Colonic mucosa (tissue), 4 donors: ENCODE data around the gene AGAP4. TPM values are rescaled to one million over a fixed set of nuclear protein-coding genes. Genes with fewer than 3 reads are reported as not detected.
"Not testable (repeated sequence)": the region's sequence is repeated elsewhere in the genome, so short reads cannot be mapped to it uniquely, and the experiment has no call there.

Source experiments
- DNase-seq: peaks from one replicate; pipeline ENCODE4 v3.0.0-alpha.2; 2020
- H3K27ac ChIP-seq: fragments of 200-600 bp; one replicate; pipeline ENCODE4 v1.8.0; 2021
- H3K27me3 ChIP-seq: fragments of 200-600 bp; one replicate; pipeline ENCODE4 v1.8.0; 2021
- H3K36me3 ChIP-seq: fragments of 200-600 bp; one replicate; pipeline ENCODE4 v1.8.0; 2021
- H3K4me1 ChIP-seq: fragments of 200-600 bp; one replicate; pipeline ENCODE4 v1.8.0; 2021; ENCODE audit warnings: mild to moderate bottlenecking
- H3K4me3 ChIP-seq: fragments of 200-600 bp; one replicate; pipeline ENCODE4 v1.8.0; 2021
- H3K9ac ChIP-seq, 2 donors: one replicate each; pipeline ENCODE4 v1.7.0; 2013; ENCODE audit warnings: control low read depth in 2 of 2, low read depth in 2 of 2, low read length in 2 of 2
- H3K9me3 ChIP-seq: fragments of 200-600 bp; one replicate; pipeline ENCODE4 v1.8.0; 2021
- CTCF ChIP-seq: fragments of 200-600 bp; IDR thresholded peaks from one replicate; pipeline ENCODE4 v1.8.0; 2022; ENCODE audit warnings: antibody characterized with exemption, mild to moderate bottlenecking
- intact Hi-C: fragments of 100-400 bp; cut with DNase I; formaldehyde crosslinking; loops from one replicate; pipeline ENCODE4 v1.14.1; 2022
- total RNA-seq, 2 donors: library from RNA; stranded (reverse); fragmentation: NEBNext Ultra II Directional in 1 of 2; extraction: Animal tissue kit (Norgen Biotek cat#: 25700) in 1 of 2; gene quantifications; one replicate each; pipeline ENCODE4 v1.2.1, GENCODE V29; 2021
- donor health status: healthy.
- donor health status: DM: no; HTN: no; CAD: no.
- donor health status: DM: no; HTN: no; CAD: no.

The AGAP4 gene
- total RNA-seq, 2 donors from 2014 or later = 12.4 to 15.5 TPM

GRCh38 chr10:45819552-45819951, 27.7 kb downstream of the AGAP4 start:
- Histone ChIP-seq H3K4me1 (no peaks in the 10 kb centered on the region), H3K4me3 (no peak overlapping the region), H3K27ac (no peak overlapping the region), H3K27me3 (no peaks in the 10 kb centered on the region), H3K9ac (no peak overlapping the region), H3K36me3 (no peaks in the 10 kb centered on the region), H3K9me3 (no peaks in the 10 kb centered on the region)
- TF ChIP-seq CTCF = no peak
- DNase-seq = no peak
- intact Hi-C loops = no loop called here

- H3K27me3 ChIP-seq = no peaks in the 10 kb centered on the region
- intact Hi-C loops = no loop called here
- H3K4me3 ChIP-seq = no peak overlapping the region
- no peak overlapping the region for H3K27ac ChIP-seq
- H3K36me3 ChIP-seq = no peaks in the 10 kb centered on the region
- TF ChIP-seq CTCF = no peak
- H3K9ac ChIP-seq = no peak overlapping the region
- no peaks in the 10 kb centered on the region for H3K9me3 ChIP-seq
- DNase-seq = no peak
- no peaks in the 10 kb centered on the region for H3K4me1 ChIP-seq
Measured at GRCh38 chr10:45817912-45818311, 29.4 kb downstream of the AGAP4 start.

- Histone ChIP-seq H3K4me1 (no peaks in the 10 kb centered on the region), H3K9me3 (no peaks in the 10 kb centered on the region), H3K4me3 (no peak overlapping the region), H3K9ac (no peak overlapping the region), H3K36me3 (no peaks in the 10 kb centered on the region), H3K27ac (no peak overlapping the region), H3K27me3 (no peaks in the 10 kb centered on the region)
- TF ChIP-seq CTCF = no peak
- intact Hi-C loops = no loop called here
- no peak for DNase-seq
Measured at GRCh38 chr10:45817130-45817859, 30.0 kb downstream of the AGAP4 start.

- DNase-seq, intact Hi-C loops, H3K27me3 ChIP-seq, H3K9me3 ChIP-seq, H3K36me3 ChIP-seq, H3K27ac ChIP-seq, H3K4me3 ChIP-seq, H3K9ac ChIP-seq, H3K4me1 ChIP-seq: not testable (repeated sequence)
Measured at GRCh38 chr10:45814146-45814545, 33.2 kb downstream of the AGAP4 start.

- H3K36me3 ChIP-seq, H3K4me3 ChIP-seq, DNase-seq, H3K9me3 ChIP-seq, H3K9ac ChIP-seq, intact Hi-C loops, H3K27me3 ChIP-seq, H3K4me1 ChIP-seq, H3K27ac ChIP-seq: not testable (repeated sequence)
Measured at GRCh38 chr10:45812959-45813358, 34.3 kb downstream of the AGAP4 start.

- no peak for DNase-seq
- Histone ChIP-seq H3K9ac (no peak overlapping the region), H3K4me1 (no peaks in the 10 kb centered on the region), H3K4me3 (no peak overlapping the region), H3K9me3 (no peaks in the 10 kb centered on the region), H3K27me3 (no peaks in the 10 kb centered on the region), H3K36me3 (no peaks in the 10 kb centered on the region), H3K27ac (no peak overlapping the region)
- TF ChIP-seq CTCF = no peak
- intact Hi-C loops = no loop called here
Measured at GRCh38 chr10:45811075-45811474, 36.2 kb downstream of the AGAP4 start.
